B cell (primary cell): ENCODE measurements around the gene EGFLAM.

Experiments used
- EZH2 ChIP-seq: IDR thresholded peaks from 2 replicates; pipeline ENCODE4 v1.6.1; 2012; ENCODE audit warnings: borderline replicate concordance, low read depth, mild to moderate bottlenecking, moderate library complexity, low read length; ENCODE audit not compliant: insufficient read depth, poor library complexity, severe bottlenecking
- TF ChIP-seq, protein P1 (sequence below): fragments of 200-600 bp; IDR thresholded peaks from one replicate; pipeline ENCODE4 v1.8.0; 2022; ENCODE audit warnings: antibody characterized with exemption, mild to moderate bottlenecking

- TF ChIP-seq, protein P1, sequence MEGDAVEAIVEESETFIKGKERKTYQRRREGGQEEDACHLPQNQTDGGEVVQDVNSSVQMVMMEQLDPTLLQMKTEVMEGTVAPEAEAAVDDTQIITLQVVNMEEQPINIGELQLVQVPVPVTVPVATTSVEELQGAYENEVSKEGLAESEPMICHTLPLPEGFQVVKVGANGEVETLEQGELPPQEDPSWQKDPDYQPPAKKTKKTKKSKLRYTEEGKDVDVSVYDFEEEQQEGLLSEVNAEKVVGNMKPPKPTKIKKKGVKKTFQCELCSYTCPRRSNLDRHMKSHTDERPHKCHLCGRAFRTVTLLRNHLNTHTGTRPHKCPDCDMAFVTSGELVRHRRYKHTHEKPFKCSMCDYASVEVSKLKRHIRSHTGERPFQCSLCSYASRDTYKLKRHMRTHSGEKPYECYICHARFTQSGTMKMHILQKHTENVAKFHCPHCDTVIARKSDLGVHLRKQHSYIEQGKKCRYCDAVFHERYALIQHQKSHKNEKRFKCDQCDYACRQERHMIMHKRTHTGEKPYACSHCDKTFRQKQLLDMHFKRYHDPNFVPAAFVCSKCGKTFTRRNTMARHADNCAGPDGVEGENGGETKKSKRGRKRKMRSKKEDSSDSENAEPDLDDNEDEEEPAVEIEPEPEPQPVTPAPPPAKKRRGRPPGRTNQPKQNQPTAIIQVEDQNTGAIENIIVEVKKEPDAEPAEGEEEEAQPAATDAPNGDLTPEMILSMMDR, result no peak
- TF ChIP-seq EZH2, result no peak
Measured at GRCh38 chr5:38426490-38426889, 168.1 kb downstream of the EGFLAM start.
